ENCODE results near the gene OR9A4. TPM values are rescaled to one million over a fixed set of nuclear protein-coding genes. Genes with fewer than 3 reads are reported as not detected.

OR9A4 gene
- total RNA-seq, 2 experiments from 2014 or later, result not detected

DNA sequence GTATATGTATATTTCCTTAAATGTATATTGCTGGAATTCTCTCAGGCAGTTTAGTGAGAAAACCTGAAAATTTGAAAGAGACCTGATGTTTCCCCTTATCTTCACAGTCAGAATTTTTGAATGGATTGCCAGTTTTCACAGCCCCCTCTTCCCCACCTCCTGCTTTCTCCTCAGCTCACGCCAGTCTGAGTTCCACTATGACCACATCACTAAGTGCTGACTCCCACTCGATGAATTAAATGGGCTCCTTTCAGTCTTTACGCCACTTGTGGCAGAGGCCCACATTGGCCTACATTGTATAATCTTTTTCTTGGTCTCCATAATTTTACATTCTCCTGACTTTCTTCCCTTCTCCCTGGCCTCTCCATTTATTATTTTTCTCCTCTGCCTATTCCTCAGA, 33.7 kb downstream of the OR9A4 start:
- intact Hi-C loops (cut with micrococcal nuclease), result no loop called here
- Mint-ChIP-seq H3K27ac (no peak overlapping the region), H3K9me3 (no peaks in the 10 kb centered on the region), H3K36me3 (ENCODE audit: low read depth) (no peaks in the 10 kb centered on the region), H3K4me3 (no peak overlapping the region), H3K4me1 (ENCODE audit: low read depth) (peaks cover 8% of the 10 kb centered on the region), H3K27me3 (ENCODE audit: low read depth) (peaks cover 2% of the 10 kb centered on the region)
- no peak for DNase-seq
- CTCF ChIA-PET, result interaction anchor here (1.4 kb wide), 1 partner anchor 26 kb away, joined by 5 read pairs; no protein-coding TSS in a partner anchor

DNA sequence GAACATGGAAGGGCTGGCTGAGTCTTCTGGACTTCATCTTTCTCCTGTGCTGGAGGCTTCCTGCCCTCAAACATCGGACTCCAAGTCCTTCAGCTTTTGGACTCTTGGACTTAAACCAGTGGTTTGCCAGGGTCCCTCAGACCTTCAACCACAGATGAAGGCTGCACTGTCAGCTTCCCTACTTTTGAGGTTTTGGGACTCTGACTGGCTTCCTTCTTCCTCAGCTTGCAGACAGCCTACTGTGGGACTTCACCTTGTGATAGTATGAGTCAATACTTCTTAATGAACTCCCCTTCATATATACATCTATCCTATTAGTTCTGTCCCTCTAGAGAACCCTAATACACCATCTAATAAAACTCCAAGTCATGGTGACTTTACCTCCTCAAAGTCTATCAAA, 34.6 kb downstream of the OR9A4 start:
- Mint-ChIP-seq H3K36me3 (ENCODE audit: low read depth) (no peaks in the 10 kb centered on the region), H3K9me3 (no peaks in the 10 kb centered on the region), H3K27me3 (ENCODE audit: low read depth) (peaks cover 2% of the 10 kb centered on the region), H3K4me3 (no peak overlapping the region), H3K4me1 (ENCODE audit: low read depth) (no peaks in the 10 kb centered on the region), H3K27ac (no peak overlapping the region)
- intact Hi-C loops (cut with micrococcal nuclease), result no loop called here
- DNase-seq, result no peak
- CTCF ChIA-PET, result interaction anchor here (0.6 to 1.4 kb wide), 2 partner anchors 25 to 245 kb away, joined by 3 to 5 read pairs; no protein-coding TSS in a partner anchor

DNA sequence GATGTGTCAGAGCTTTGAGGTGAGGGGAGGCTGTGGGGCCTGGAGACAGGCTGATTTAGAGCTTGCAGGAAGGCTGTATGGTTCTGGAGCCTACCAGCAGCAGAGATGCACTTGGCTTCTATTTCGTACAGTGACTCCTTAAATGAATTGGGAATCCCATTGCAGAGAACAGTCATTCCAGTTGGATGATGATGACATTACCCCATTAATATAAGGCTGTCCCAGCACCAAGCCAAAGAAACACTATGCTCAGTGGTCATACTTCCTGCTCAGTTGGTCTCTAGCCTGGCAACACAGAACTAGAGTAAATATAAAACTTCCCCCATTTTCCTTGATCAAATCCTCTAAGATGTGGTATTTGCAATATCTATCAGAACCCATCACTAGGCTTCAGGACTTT, 36.3 kb downstream of the OR9A4 start:
- no peaks in the 10 kb centered on the region for H3K4me1 Mint-ChIP-seq (ENCODE audit: low read depth)
- intact Hi-C loops (cut with micrococcal nuclease), result no loop called here
- no peak overlapping the region for H3K27ac Mint-ChIP-seq
- DNase-seq, result no peak
- peaks cover 2% of the 10 kb centered on the region for H3K27me3 Mint-ChIP-seq (ENCODE audit: low read depth)
- H3K9me3 Mint-ChIP-seq, result no peaks in the 10 kb centered on the region
- no peak overlapping the region for H3K4me3 Mint-ChIP-seq
- CTCF ChIA-PET, result no interaction called here
- no peaks in the 10 kb centered on the region for H3K36me3 Mint-ChIP-seq (ENCODE audit: low read depth)

DNA sequence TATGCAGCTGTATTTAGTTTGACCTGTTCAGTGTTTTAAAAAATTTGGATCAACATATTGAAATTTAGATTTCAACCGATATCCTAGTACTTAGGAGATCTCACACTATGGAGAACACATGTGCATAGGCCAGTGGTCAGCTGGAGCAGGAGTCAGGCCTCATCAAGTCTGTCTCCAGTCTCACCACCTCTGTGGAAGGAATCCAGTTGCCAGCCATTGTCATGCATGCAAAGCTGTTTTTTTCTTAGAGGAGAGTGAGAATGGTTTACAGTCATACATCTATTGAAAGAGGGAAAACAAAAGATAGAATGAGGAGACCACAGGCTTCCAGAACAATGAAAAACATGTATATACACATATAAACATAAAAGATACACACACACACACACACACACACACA, 38.1 kb downstream of the OR9A4 start:
- intact Hi-C loops (cut with micrococcal nuclease), result no loop called here
- no peaks in the 10 kb centered on the region for H3K36me3 Mint-ChIP-seq (ENCODE audit: low read depth)
- H3K27ac Mint-ChIP-seq, result no peak overlapping the region
- H3K9me3 Mint-ChIP-seq, result no peaks in the 10 kb centered on the region
- no peaks in the 10 kb centered on the region for H3K4me1 Mint-ChIP-seq (ENCODE audit: low read depth)
- no peak for DNase-seq
- H3K4me3 Mint-ChIP-seq, result no peak overlapping the region
- no peaks in the 10 kb centered on the region for H3K27me3 Mint-ChIP-seq (ENCODE audit: low read depth)
- CTCF ChIA-PET, result no interaction called here

DNA sequence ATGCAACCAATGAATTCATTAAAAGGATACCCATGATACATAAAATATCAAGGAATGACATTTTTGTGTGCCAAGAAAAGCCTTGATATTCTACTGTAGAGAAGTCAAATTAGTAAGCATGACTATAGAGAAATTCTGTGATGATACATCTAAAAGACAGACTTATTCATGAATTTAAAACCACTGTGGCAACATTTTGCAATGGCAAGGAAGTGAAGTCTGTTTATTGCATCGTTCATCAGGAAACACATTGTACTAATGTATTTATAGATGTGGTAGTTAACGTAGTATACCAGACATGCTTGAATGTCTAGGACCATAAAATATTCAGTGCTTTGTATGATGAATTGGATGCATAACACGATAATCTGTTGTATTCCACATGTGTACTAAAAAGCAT, 39.9 kb downstream of the OR9A4 start:
- no peaks in the 10 kb centered on the region for H3K36me3 Mint-ChIP-seq (ENCODE audit: low read depth)
- no peaks in the 10 kb centered on the region for H3K9me3 Mint-ChIP-seq
- H3K27ac Mint-ChIP-seq, result no peak overlapping the region
- H3K27me3 Mint-ChIP-seq (ENCODE audit: low read depth), result no peaks in the 10 kb centered on the region
- no peak overlapping the region for H3K4me3 Mint-ChIP-seq
- DNase-seq, result no peak
- CTCF ChIA-PET, result no interaction called here
- H3K4me1 Mint-ChIP-seq (ENCODE audit: low read depth), result no peaks in the 10 kb centered on the region
- intact Hi-C loops (cut with micrococcal nuclease), result no loop called here

DNA sequence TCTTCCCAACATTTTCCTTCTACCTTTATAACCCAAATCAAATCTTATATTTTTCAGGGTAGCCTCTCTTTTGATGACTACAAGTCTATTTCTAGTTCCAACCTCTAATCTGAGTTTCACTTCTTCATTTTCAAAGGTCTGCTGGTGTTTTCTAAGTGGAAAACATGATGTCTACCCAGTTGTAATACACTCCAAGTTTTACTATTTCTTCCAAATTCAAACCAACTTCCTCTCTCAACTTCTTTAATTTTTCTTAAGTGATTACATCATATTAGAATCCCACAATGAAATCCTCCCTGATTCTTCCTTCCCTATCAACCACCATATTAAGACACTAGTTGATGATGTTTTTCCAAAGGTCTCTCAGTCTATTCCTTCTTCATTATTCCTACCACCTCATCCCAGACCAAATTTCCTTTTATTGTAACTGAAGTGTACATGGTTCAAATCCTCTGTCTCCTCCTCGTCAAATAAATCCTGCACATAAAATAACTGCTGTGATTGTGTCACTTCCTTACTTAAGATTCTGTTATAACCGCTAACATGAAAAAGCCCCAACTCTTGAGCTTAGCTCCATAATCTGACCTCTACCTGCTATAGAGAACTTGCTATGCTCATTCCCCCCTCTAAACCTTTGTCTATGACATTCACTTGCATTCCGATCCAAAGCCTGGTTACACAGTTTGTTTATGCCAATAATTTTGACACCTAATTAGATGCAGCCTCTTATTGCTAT, 44.7 kb downstream of the OR9A4 start:
- Mint-ChIP-seq H3K4me3 (no peak overlapping the region), H3K27ac (no peak overlapping the region), H3K9me3 (no peaks in the 10 kb centered on the region), H3K36me3 (ENCODE audit: low read depth) (no peaks in the 10 kb centered on the region), H3K27me3 (ENCODE audit: low read depth) (peaks cover 3% of the 10 kb centered on the region), H3K4me1 (ENCODE audit: low read depth) (no peaks in the 10 kb centered on the region)
- DNase-seq, result no peak
- intact Hi-C loops (cut with micrococcal nuclease), result no loop called here
- CTCF ChIA-PET, result interaction anchor here (0.7 kb wide), 1 partner anchor 398 kb away, joined by 3 read pairs; no protein-coding TSS in a partner anchor

Other genes starting within 250 kb of the OR9A4 start
- gene DENND11, start 214.2 kb upstream of the OR9A4 start, total RNA-seq, result 10 to 100 TPM; 29.8 to 30.7 TPM
- gene WEE2, start 208.0 kb upstream of the OR9A4 start, total RNA-seq, result not detected
- gene SSBP1, start 178.0 kb upstream of the OR9A4 start, total RNA-seq, result 100 to 1,000 TPM; 202 to 230 TPM
- under 1 TPM; 0.69 to 0.96 TPM for gene TAS2R3, start 152.3 kb upstream of the OR9A4 start, total RNA-seq
- under 1 TPM; 0.38 to 0.40 TPM for gene TAS2R4, start 139.7 kb upstream of the OR9A4 start, total RNA-seq
- gene TAS2R5, start 126.2 kb upstream of the OR9A4 start, total RNA-seq, result under 1 TPM; 0.95 to 0.99 TPM
- gene PRSS37, start 74.9 kb upstream of the OR9A4 start, total RNA-seq, result not detected
- gene CLEC5A, start 30.6 kb downstream of the OR9A4 start, total RNA-seq, result not detected
- not detected for gene TAS2R38, start 57.4 kb downstream of the OR9A4 start, total RNA-seq
- not detected for gene MGAM, start 79.5 kb downstream of the OR9A4 start, total RNA-seq
- gene MGAM2, start 195.3 kb downstream of the OR9A4 start, total RNA-seq, result not detected

Measured in activated naive CD4-positive, alpha-beta T cell treated with anti-CD3 and anti-CD28 coated beads for 36 hours (primary cell).